ENCODE data around the gene CLBA1. TPM values are rescaled to one million over a fixed set of nuclear protein-coding genes. Genes with fewer than 3 reads are reported as not detected.

CLBA1 gene
- total RNA-seq, 1 experiment from 2014 or later, result 14.8 TPM

- no peak for TF ChIP-seq ZBTB33 (IDR thresholded peaks at IDR 0.05; ENCODE audit: extremely low read depth, insufficient replicate concordance, low read length)
- no peak for TF ChIP-seq RAD21 (IDR thresholded peaks at IDR 0.05; ENCODE audit: low read depth)
- no peak for TF ChIP-seq CBX3 (IDR thresholded peaks at IDR 0.05; ENCODE audit: low read depth)
- no peak for TF ChIP-seq SP1 (IDR thresholded peaks at IDR 0.05; ENCODE audit: low read depth)
- no peak for TF ChIP-seq ELF1 (IDR thresholded peaks at IDR 0.05; ENCODE audit: borderline replicate concordance, low read depth)
- Histone ChIP-seq H3K36me3 (ENCODE audit: control insufficient read depth in 1 of 2, insufficient read depth in 2 of 2, low read length in 2 of 2) (no peaks in the 10 kb centered on the region; a peak in 2 of 4 replicates), H2AFZ (ENCODE audit: low read depth, low read length, poor library complexity, severe bottlenecking) (no peak overlapping the region), H3K27me3 (ENCODE audit: insufficient read depth, low read length) (no peaks in the 10 kb centered on the region), H3K9me3 (ENCODE audit: control insufficient read depth in 1 of 2, insufficient read depth in 1 of 2, low read depth in 1 of 2, low read length in 2 of 2) (no peaks in the 10 kb centered on the region), H3K9ac (ENCODE audit: low read length) (no peak overlapping the region), H3K4me3 (replicated peaks in 1 of 2; ENCODE audit: low read depth in 1 of 2, low read length in 2 of 2) (no peak overlapping the region), H4K20me1 (ENCODE audit: insufficient read depth) (no peaks in the 10 kb centered on the region), H3K4me1 (ENCODE audit: control insufficient read depth in 1 of 2, insufficient read depth in 2 of 2, low read length in 2 of 2) (peaks cover 2 to 3% of the 10 kb centered on the region in 2 experiments; a peak in 2 of 4 replicates), H3K4me2 (ENCODE audit: low read length) (no peak overlapping the region), H3K27ac (ENCODE audit: low read depth, low read length) (no peak overlapping the region), H3K79me2 (ENCODE audit: insufficient read depth, low read length) (no peaks in the 10 kb centered on the region), H3K9me2 (ENCODE audit: insufficient read depth) (no peaks in the 10 kb centered on the region)
- DNase-seq (ENCODE audit: low read depth, low spot score), result no peak
- BruUV-seq (replicated peaks), result no TSS peak
- ChIA-PET RAD21 (ENCODE audit: low non-redundant PET in 1 of 2, low total read pairs in 2 of 2, uncharacterized antibody in 2 of 2, unreplicated experiment in 2 of 2) (no interaction called here), POLR2A (no interaction called here), CTCF (no interaction called here)
- no peak for ATAC-seq
- intact Hi-C loops (cut with micrococcal nuclease), result no loop called here
These were observed 28.2 kb upstream of the CLBA1 start for GRCh38 chr14:104957146-104958113.

DNA sequence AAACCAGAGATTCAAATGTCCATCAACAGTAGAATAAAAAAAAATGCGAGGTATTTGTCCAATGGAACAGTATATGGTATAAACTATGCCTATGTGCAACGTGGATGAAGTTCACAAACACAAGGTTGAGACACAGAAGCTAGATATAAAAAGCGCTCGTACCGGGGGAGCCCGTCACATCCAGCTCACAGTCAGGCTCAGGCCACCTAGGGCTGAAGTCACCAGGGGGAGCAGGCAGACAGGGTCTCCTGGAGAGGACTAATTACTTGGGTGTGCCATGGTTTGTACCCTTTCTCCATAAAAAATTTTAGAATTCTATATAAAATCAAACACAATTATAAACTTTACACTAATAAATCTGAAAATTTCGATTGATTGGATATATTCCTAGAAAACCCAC lies 21.0 kb upstream of the CLBA1 start:
- CTCF ChIA-PET, result interaction anchor here (1.5 kb wide), 1 partner anchor 11 kb away, joined by 3 read pairs; no protein-coding TSS in a partner anchor
- H3K9me2 ChIP-seq (ENCODE audit: insufficient read depth), result no peaks in the 10 kb centered on the region
- DNase-seq (ENCODE audit: low read depth, low spot score) (no peak), ATAC-seq (no peak)
- POLR2A ChIA-PET, result interaction anchor here (2.3 kb wide), 1 partner anchor 8 kb away, joined by 6 read pairs; no protein-coding TSS in a partner anchor
- intact Hi-C loops (cut with micrococcal nuclease), result no loop called here
- H3K4me2 ChIP-seq (ENCODE audit: low read length), result no peak overlapping the region
- no peak overlapping the region for H2AFZ ChIP-seq (ENCODE audit: low read depth, low read length, poor library complexity, severe bottlenecking)
- RAD21 ChIA-PET (ENCODE audit: low non-redundant PET in 1 of 2, low total read pairs in 2 of 2, uncharacterized antibody in 2 of 2, unreplicated experiment in 2 of 2), result no interaction called here
- no peaks in the 10 kb centered on the region for H3K27me3 ChIP-seq (ENCODE audit: insufficient read depth, low read length)
- H3K36me3 ChIP-seq (ENCODE audit: control insufficient read depth in 1 of 2, insufficient read depth in 2 of 2, low read length in 2 of 2), result no peaks in the 10 kb centered on the region; a peak in 1 of 4 replicates
- no peak overlapping the region for H3K27ac ChIP-seq (ENCODE audit: low read depth, low read length)
- no peaks in the 10 kb centered on the region for H3K79me2 ChIP-seq (ENCODE audit: insufficient read depth, low read length)
- H3K9ac ChIP-seq (ENCODE audit: low read length), result no peak overlapping the region
- no TSS peak for BruUV-seq (replicated peaks)
- H4K20me1 ChIP-seq (ENCODE audit: insufficient read depth), result no peaks in the 10 kb centered on the region
- H3K4me1 ChIP-seq (ENCODE audit: control insufficient read depth in 1 of 2, insufficient read depth in 2 of 2, low read length in 2 of 2), result peaks cover 24 to 32% of the 10 kb centered on the region in 2 experiments
- no peaks in the 10 kb centered on the region for H3K9me3 ChIP-seq (ENCODE audit: control insufficient read depth in 1 of 2, insufficient read depth in 1 of 2, low read depth in 1 of 2, low read length in 2 of 2)
- H3K4me3 ChIP-seq (replicated peaks in 1 of 2; ENCODE audit: low read depth in 1 of 2, low read length in 2 of 2), result no peak overlapping the region
- TF ChIP-seq, protein P1, sequence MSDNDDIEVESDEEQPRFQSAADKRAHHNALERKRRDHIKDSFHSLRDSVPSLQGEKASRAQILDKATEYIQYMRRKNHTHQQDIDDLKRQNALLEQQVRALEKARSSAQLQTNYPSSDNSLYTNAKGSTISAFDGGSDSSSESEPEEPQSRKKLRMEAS (IDR thresholded peaks at IDR 0.05), result no peak
- TF ChIP-seq ZBTB33 (IDR thresholded peaks at IDR 0.05; ENCODE audit: extremely low read depth, insufficient replicate concordance, low read length) (no peak), YY1 (IDR thresholded peaks at IDR 0.05; ENCODE audit: extremely low read depth, insufficient replicate concordance, low read depth, low read length) (no peak), CEBPB (IDR thresholded peaks at IDR 0.05; ENCODE audit: low read depth) (no peak), CTCF (IDR thresholded peaks at IDR 0.05 in 2 of 3, conservative IDR thresholded peaks at IDR 0.05 in 1 of 3; ENCODE audit: borderline replicate concordance in 1 of 3, insufficient read depth in 1 of 3, low read depth in 2 of 3, low read length in 2 of 3) (no peak), JUND (IDR thresholded peaks at IDR 0.05) (no peak), TCF7L2 (IDR thresholded peaks at IDR 0.05; ENCODE audit: borderline replicate concordance, extremely low read depth, insufficient read depth, insufficient read length) (no peak)

Data from HCT116 (cell line).